Mesendoderm (in vitro differentiated cells): ENCODE results near the gene MACROD2.
A peak's percentile ranks its signal among the peaks of the same experiment; 100 is the strongest.

Experiments used
- DNase-seq: peaks from one replicate; pipeline ENCODE4 v3.0.0; 2013
- H2AK5ac ChIP-seq: 2 replicates; pipeline ENCODE4 v1.6.1; 2013; ENCODE audit warnings: low read length, inconsistent platforms
- H2BK120ac ChIP-seq: 2 replicates; pipeline ENCODE4 v1.6.1; 2013; ENCODE audit warnings: low read depth, mild to moderate bottlenecking, low read length, moderate library complexity, mixed read lengths
- H2BK15ac ChIP-seq: replicated peaks from 2 replicates; pipeline ENCODE4 v1.6.1; 2013; ENCODE audit warnings: low read depth, mild to moderate bottlenecking, moderate library complexity
- H2BK5ac ChIP-seq: 2 replicates; pipeline ENCODE4 v1.6.1; 2013; ENCODE audit warnings: low read length, inconsistent platforms
- H3K18ac ChIP-seq: 2 replicates; pipeline ENCODE4 v1.6.1; 2013; ENCODE audit warnings: mild to moderate bottlenecking, low read length, mixed read lengths
- H3K23ac ChIP-seq: one replicate; pipeline ENCODE4 v1.6.1; 2013; ENCODE audit warnings: low read length
- H3K27ac ChIP-seq: 2 replicates; pipeline ENCODE4 v1.5.1; 2013; ENCODE audit warnings: low read depth, mild to moderate bottlenecking, inconsistent platforms, low read length, moderate library complexity
- H3K27me3 ChIP-seq: 2 replicates; pipeline ENCODE4 v1.6.1; 2013; ENCODE audit warnings: low read length, control low read depth, mild to moderate bottlenecking, inconsistent platforms; ENCODE audit not compliant: insufficient read depth, poor library complexity
- H3K36me3 ChIP-seq: 2 replicates; pipeline ENCODE4 v1.6.1; 2013; ENCODE audit warnings: low read length, inconsistent platforms; ENCODE audit not compliant: control insufficient read depth, insufficient read depth
- H3K4ac ChIP-seq: one replicate; pipeline ENCODE4 v1.6.1; 2013; ENCODE audit warnings: low read depth, mild to moderate bottlenecking, low read length, moderate library complexity
- H3K4me1 ChIP-seq: 2 replicates; pipeline ENCODE4 v1.6.1; 2013; ENCODE audit warnings: low read depth, low read length, inconsistent platforms; ENCODE audit not compliant: control insufficient read depth
- H3K4me2 ChIP-seq: 2 replicates; pipeline ENCODE4 v1.6.1; 2013; ENCODE audit warnings: low read length
- H3K4me3 ChIP-seq: 2 replicates; pipeline ENCODE4 v1.5.1; 2013; ENCODE audit warnings: mild to moderate bottlenecking, low read length
- H3K56ac ChIP-seq: one replicate; pipeline ENCODE4 v1.6.1; 2013; ENCODE audit warnings: low read length
- H3K79me1 ChIP-seq: 2 replicates; pipeline ENCODE4 v1.6.1; 2013; ENCODE audit warnings: low read length, inconsistent platforms
- H3K79me2 ChIP-seq: 2 replicates; pipeline ENCODE4 v1.6.1; 2013; ENCODE audit warnings: mild to moderate bottlenecking, low read length; ENCODE audit not compliant: control insufficient read depth, insufficient read depth
- H3K9ac ChIP-seq: 2 replicates; pipeline ENCODE4 v1.6.1; 2013; ENCODE audit warnings: low read length, inconsistent platforms
- H4K5ac ChIP-seq: one replicate; pipeline ENCODE4 v1.6.1; 2013; ENCODE audit warnings: low read length
- H4K8ac ChIP-seq: one replicate; pipeline ENCODE4 v1.6.1; 2013; ENCODE audit warnings: low read depth, mild to moderate bottlenecking, control low read depth, low read length, moderate library complexity
- WGBS: extraction: QIAGEN DNeasy Blood & Tissue Kit; methylation state at CpG from one replicate; pipeline ENCODE4 v1.1.7; 2013; ENCODE audit warnings: low lambda C conversion rate, missing lambda C conversion rate; ENCODE audit not compliant: insufficient coverage; ENCODE audit errors: extremely low coverage; 5-methylcytosine and 5-hydroxymethylcytosine counted together

Gene MACROD2

DNA sequence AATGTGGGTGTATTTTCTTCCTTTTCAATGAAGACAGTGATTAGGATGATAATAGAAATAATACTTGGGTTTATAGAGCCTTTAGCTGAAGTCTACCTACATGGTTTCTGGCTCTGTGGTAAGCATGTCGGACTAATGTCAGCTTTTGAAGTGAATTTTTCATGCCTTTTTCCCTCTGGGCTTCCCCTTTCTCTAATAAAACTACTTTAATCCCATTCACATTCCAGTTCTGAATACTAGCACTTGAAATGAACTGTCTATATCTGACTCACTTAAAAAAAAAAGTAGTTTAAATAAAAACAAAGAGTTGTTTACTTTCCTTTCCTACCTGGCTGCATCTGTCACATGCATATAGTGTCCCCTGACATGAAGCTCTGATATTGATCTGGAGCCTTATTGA, 888.0 kb downstream of the MACROD2 start:
- H3K56ac ChIP-seq, result no peak overlapping the region
- no peak overlapping the region for H4K8ac ChIP-seq
- H2BK5ac ChIP-seq, result no peak overlapping the region
- H3K27ac ChIP-seq, result no peak overlapping the region
- no peak overlapping the region for H3K9ac ChIP-seq
- H3K4me1 ChIP-seq, result no peaks in the 10 kb centered on the region
- H3K27me3 ChIP-seq, result no peaks in the 10 kb centered on the region
- H3K36me3 ChIP-seq, result no peaks in the 10 kb centered on the region
- H3K4ac ChIP-seq, result no peak overlapping the region
- no CpG with 5 or more reads among the region's 1 CpG for WGBS
- H4K5ac ChIP-seq, result no peak overlapping the region
- no peak overlapping the region for H3K4me2 ChIP-seq
- no peaks in the 10 kb centered on the region for H3K79me2 ChIP-seq
- no peak overlapping the region for H3K18ac ChIP-seq
- H3K79me1 ChIP-seq, result no peaks in the 10 kb centered on the region
- H2AK5ac ChIP-seq, result no peak overlapping the region
- H3K4me3 ChIP-seq, result no peak overlapping the region
- H2BK120ac ChIP-seq, result no peak overlapping the region
- H3K23ac ChIP-seq, result no peak overlapping the region
- no peak overlapping the region for H2BK15ac ChIP-seq
- DNase-seq, result no peak

DNA sequence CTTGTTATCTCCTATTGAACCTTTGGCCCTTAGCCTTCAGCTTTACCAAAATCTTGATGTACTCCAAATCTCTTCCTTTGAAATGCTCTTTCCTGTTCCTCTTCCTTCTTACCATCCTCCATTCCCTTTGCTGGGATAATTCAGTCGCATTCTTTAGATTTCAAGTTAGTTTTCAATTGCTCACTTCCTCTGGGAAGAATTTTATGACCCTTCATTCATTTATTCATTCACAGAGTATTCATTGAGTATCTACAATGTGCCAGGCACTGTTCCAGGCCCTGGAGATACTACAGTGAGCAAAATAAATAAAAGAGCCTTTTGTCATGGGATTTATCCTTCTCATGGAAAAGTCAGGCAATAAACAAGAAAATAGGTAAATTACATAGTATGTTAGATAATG, 890.3 kb downstream of the MACROD2 start:
- Histone ChIP-seq H3K56ac (no peak overlapping the region), H3K4me3 (no peak overlapping the region), H3K27me3 (no peaks in the 10 kb centered on the region), H4K8ac (no peak overlapping the region), H3K79me1 (no peaks in the 10 kb centered on the region), H2BK120ac (no peak overlapping the region), H3K9ac (no peak overlapping the region), H3K4me1 (no peaks in the 10 kb centered on the region), H3K79me2 (no peaks in the 10 kb centered on the region), H3K18ac (no peak overlapping the region), H2AK5ac (no peak overlapping the region), H3K4ac (no peak overlapping the region), H3K23ac (no peak overlapping the region), H3K36me3 (no peaks in the 10 kb centered on the region), H4K5ac (no peak overlapping the region), H3K4me2 (no peak overlapping the region), H2BK15ac (no peak overlapping the region), H3K27ac (no peak overlapping the region), H2BK5ac (no peak overlapping the region)
- DNase-seq, result no peak
- WGBS, result no CpG with 5 or more reads among the region's 1 CpG

DNA sequence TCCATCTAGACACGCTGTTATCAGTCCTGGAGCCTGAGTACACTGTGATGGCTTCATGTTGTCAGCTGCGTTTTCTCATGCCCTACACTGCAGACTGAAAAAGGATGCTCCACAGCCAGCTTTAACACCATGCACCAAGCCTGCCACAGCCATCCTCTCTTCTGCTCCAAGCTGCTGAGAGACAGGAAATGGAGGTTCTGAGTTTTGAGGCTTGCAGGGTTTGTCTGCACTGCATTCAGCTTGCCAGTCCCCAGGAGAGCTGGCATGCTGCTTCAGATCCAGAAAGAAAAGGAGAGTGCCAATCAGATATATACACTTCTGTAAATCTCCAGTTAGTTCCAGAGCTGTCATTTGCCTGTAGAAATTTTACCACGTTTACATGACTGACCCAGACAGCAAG, 892.8 kb downstream of the MACROD2 start:
- no peak overlapping the region for H4K8ac ChIP-seq
- WGBS, result no CpG with 5 or more reads among the region's 3 CpGs
- H3K27ac ChIP-seq, result no peak overlapping the region

DNA sequence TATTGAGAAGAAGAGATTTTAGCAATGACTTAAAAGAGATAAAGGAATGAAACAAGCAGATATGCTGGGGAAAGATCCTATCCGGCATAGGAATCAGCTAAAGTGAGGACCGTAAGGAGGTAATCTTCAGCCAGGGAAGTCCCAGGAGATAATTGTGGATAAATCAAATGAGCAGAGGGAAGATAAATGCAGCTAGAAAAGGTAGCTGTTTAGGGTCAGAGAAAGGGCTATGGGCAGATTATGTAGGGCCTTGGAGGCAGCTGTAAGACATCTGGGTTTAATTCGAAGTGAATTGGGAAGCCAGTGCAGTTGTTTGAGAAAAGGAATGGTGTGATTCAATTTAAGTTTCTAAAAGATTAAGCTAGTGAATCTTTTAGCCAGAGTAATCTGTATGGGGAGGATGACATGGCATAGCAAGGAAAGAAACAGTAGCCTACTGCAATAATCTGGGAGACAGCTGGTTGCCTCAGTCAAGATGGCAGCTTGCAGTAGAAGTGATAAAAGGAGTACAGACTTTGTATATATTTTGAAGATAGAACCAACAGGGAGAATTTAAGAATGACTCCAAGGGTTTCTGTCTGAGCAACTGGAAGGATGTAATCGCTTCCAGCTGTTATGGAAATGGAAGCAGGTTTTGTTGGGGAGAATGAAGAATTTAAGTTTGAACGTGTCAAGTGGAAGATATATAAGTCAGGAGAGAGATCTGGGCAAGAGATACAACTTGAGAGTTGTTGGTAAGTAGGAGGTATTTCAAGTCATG, 894.4 kb downstream of the MACROD2 start:
- Histone ChIP-seq H4K8ac (no peak overlapping the region), H3K4ac (no peak overlapping the region), H3K4me3 (no peak overlapping the region), H3K9ac (no peak overlapping the region), H3K18ac (no peak overlapping the region), H3K27me3 (no peaks in the 10 kb centered on the region), H2BK120ac (no peak overlapping the region), H2BK15ac (no peak overlapping the region), H3K36me3 (no peaks in the 10 kb centered on the region), H3K56ac (no peak overlapping the region), H3K27ac (no peak overlapping the region), H3K4me2 (no peak overlapping the region), H3K23ac (no peak overlapping the region), H2BK5ac (no peak overlapping the region), H4K5ac (no peak overlapping the region), H3K4me1 (no peaks in the 10 kb centered on the region), H3K79me2 (no peaks in the 10 kb centered on the region), H2AK5ac (no peak overlapping the region), H3K79me1 (no peaks in the 10 kb centered on the region)
- peak; percentile 12 for DNase-seq
- WGBS, result 100% methylated on average over 2 of the region's 5 CpGs

More for the DNA sequence above, 892.8 kb downstream of the MACROD2 start:
- H3K4ac ChIP-seq, result no peak overlapping the region
- no peak overlapping the region for H2BK15ac ChIP-seq
- H3K27me3 ChIP-seq, result no peaks in the 10 kb centered on the region
- no peaks in the 10 kb centered on the region for H3K79me1 ChIP-seq
- H3K4me3 ChIP-seq, result no peak overlapping the region
- no peak overlapping the region for H3K23ac ChIP-seq
- no peak overlapping the region for H2BK5ac ChIP-seq
- no peak overlapping the region for H4K5ac ChIP-seq
- no peak overlapping the region for H3K9ac ChIP-seq
- no peaks in the 10 kb centered on the region for H3K36me3 ChIP-seq
- no peaks in the 10 kb centered on the region for H3K4me1 ChIP-seq
- H3K4me2 ChIP-seq, result no peak overlapping the region
- H3K56ac ChIP-seq, result no peak overlapping the region
- H2AK5ac ChIP-seq, result no peak overlapping the region
- DNase-seq, result peak; percentile 24
- no peak overlapping the region for H2BK120ac ChIP-seq
- no peaks in the 10 kb centered on the region for H3K79me2 ChIP-seq
- no peak overlapping the region for H3K18ac ChIP-seq

DNA sequence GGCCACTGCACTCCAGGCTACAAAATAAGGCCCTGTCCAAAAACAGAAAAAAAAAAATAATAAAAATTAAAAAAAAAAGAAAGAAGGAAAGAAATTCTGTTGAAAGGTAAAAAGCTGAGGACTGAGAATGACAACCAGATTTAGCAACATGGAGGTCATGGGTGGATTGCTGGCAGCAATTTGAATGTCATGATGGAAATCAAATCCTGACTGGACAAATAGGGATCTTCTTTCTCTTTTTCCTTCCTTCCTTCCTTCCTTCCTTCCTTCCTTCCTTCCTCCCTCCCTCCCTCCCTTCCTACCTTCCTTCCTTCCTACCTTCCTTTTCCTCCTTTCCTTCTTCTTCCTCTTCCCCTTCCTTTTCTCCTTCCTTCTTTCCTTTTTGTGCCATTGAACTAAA, 895.4 kb downstream of the MACROD2 start:
- H2BK5ac ChIP-seq, result no peak overlapping the region
- no peak overlapping the region for H2BK15ac ChIP-seq
- no peak overlapping the region for H3K23ac ChIP-seq
- no peak overlapping the region for H3K56ac ChIP-seq
- no peaks in the 10 kb centered on the region for H3K36me3 ChIP-seq
- H2BK120ac ChIP-seq, result no peak overlapping the region
- no peak overlapping the region for H3K4me2 ChIP-seq
- no peak overlapping the region for H3K4ac ChIP-seq
- no peak overlapping the region for H3K9ac ChIP-seq
- H3K27ac ChIP-seq, result no peak overlapping the region
- no peak overlapping the region for H4K8ac ChIP-seq
- H3K79me1 ChIP-seq, result no peaks in the 10 kb centered on the region
- H2AK5ac ChIP-seq, result no peak overlapping the region
- H3K79me2 ChIP-seq, result no peaks in the 10 kb centered on the region
- H3K4me3 ChIP-seq, result no peak overlapping the region
- H3K18ac ChIP-seq, result no peak overlapping the region
- DNase-seq, result no peak
- H3K27me3 ChIP-seq, result no peaks in the 10 kb centered on the region
- no peaks in the 10 kb centered on the region for H3K4me1 ChIP-seq
- no peak overlapping the region for H4K5ac ChIP-seq

DNA sequence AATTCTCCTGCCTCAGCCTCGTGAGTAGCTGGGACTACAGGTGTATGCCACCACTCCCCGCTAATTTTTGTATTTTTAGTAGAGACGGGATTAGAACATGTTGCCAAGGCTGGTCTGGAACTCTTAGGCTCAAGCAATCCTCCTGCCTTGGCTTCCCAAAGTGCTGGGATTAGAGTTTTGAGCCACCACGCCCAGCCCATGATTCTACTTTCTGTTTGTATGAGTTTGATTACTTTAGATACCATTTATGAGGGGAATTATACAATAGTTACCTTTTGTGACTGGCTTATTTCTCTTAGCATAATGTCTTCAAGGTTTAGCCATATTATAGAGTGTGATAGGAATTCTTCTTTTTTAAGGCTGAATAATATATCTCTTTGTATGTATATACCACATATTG, 897.5 kb downstream of the MACROD2 start:
- DNase-seq, result no peak
- Histone ChIP-seq H3K4ac (no peak overlapping the region), H3K23ac (no peak overlapping the region), H3K4me2 (no peak overlapping the region), H3K4me1 (no peaks in the 10 kb centered on the region), H3K27me3 (no peaks in the 10 kb centered on the region), H3K27ac (no peak overlapping the region), H3K79me2 (no peaks in the 10 kb centered on the region), H3K4me3 (no peak overlapping the region), H3K36me3 (no peaks in the 10 kb centered on the region), H4K5ac (no peak overlapping the region), H2BK120ac (no peak overlapping the region), H3K9ac (no peak overlapping the region), H4K8ac (no peak overlapping the region), H3K56ac (no peak overlapping the region), H2AK5ac (no peak overlapping the region), H3K79me1 (no peaks in the 10 kb centered on the region), H2BK15ac (no peak overlapping the region), H3K18ac (no peak overlapping the region), H2BK5ac (no peak overlapping the region)
- whole genome bisulfite sequencing, result no CpG with 5 or more reads among the region's 4 CpGs
